Ishikawa (cell line): ENCODE data around the gene CALHM3.

Experiments
- CEBPB ChIP-seq: IDR thresholded peaks from 2 replicates; pipeline ENCODE4 v1.6.1; 2012
- CREB1 ChIP-seq: IDR thresholded peaks from 2 replicates; pipeline ENCODE4 v1.6.1; 2012; ENCODE audit warnings: low read depth
- EGR1 ChIP-seq: IDR thresholded peaks from 2 replicates; pipeline ENCODE4 v1.6.1; 2012
- EP300 ChIP-seq: IDR thresholded peaks from 2 replicates; pipeline ENCODE4 v1.6.1; 2012; ENCODE audit warnings: borderline replicate concordance
- FOXM1 ChIP-seq: IDR thresholded peaks from 2 replicates; pipeline ENCODE4 v1.6.1; 2012; ENCODE audit warnings: low read depth, borderline replicate concordance
- NFIC ChIP-seq: IDR thresholded peaks from 2 replicates; pipeline ENCODE4 v1.6.1; 2012
- RAD21 ChIP-seq: IDR thresholded peaks from 2 replicates; pipeline ENCODE4 v1.6.1; 2012; ENCODE audit warnings: low read depth
- TAF1 ChIP-seq: IDR thresholded peaks from 2 replicates; pipeline ENCODE4 v1.6.1; 2012; ENCODE audit warnings: low read depth, mild to moderate bottlenecking
- TCF12 ChIP-seq: IDR thresholded peaks from 2 replicates; pipeline ENCODE4 v1.6.1; 2012; ENCODE audit warnings: low read depth
- TEAD4 ChIP-seq: IDR thresholded peaks from 2 replicates; pipeline ENCODE4 v1.6.1; 2012
- YY1 ChIP-seq: IDR thresholded peaks from 2 replicates; pipeline ENCODE4 v1.6.1; 2012; ENCODE audit warnings: low read depth
- ZBTB7A ChIP-seq: IDR thresholded peaks from 2 replicates; pipeline ENCODE4 v1.6.1; 2012; ENCODE audit warnings: low read depth
- TF ChIP-seq, protein P1 (sequence below): IDR thresholded peaks from 2 replicates; pipeline ENCODE4 v1.6.1; 2012; ENCODE audit warnings: low read depth, mild to moderate bottlenecking
- TF ChIP-seq, protein P2 (sequence below): IDR thresholded peaks from 2 replicates; pipeline ENCODE4 v1.6.1; 2012
- TF ChIP-seq, protein P3 (sequence below): IDR thresholded peaks from 2 replicates; pipeline ENCODE4 v1.6.1; 2012

Gene CALHM3

GRCh38 chr10:103452506-103453230 lies 26.4 kb downstream of the CALHM3 start:
- TF ChIP-seq FOXM1: no peak
- TF ChIP-seq TEAD4: no peak
- no peak for TF ChIP-seq NFIC
- TF ChIP-seq, protein P1, sequence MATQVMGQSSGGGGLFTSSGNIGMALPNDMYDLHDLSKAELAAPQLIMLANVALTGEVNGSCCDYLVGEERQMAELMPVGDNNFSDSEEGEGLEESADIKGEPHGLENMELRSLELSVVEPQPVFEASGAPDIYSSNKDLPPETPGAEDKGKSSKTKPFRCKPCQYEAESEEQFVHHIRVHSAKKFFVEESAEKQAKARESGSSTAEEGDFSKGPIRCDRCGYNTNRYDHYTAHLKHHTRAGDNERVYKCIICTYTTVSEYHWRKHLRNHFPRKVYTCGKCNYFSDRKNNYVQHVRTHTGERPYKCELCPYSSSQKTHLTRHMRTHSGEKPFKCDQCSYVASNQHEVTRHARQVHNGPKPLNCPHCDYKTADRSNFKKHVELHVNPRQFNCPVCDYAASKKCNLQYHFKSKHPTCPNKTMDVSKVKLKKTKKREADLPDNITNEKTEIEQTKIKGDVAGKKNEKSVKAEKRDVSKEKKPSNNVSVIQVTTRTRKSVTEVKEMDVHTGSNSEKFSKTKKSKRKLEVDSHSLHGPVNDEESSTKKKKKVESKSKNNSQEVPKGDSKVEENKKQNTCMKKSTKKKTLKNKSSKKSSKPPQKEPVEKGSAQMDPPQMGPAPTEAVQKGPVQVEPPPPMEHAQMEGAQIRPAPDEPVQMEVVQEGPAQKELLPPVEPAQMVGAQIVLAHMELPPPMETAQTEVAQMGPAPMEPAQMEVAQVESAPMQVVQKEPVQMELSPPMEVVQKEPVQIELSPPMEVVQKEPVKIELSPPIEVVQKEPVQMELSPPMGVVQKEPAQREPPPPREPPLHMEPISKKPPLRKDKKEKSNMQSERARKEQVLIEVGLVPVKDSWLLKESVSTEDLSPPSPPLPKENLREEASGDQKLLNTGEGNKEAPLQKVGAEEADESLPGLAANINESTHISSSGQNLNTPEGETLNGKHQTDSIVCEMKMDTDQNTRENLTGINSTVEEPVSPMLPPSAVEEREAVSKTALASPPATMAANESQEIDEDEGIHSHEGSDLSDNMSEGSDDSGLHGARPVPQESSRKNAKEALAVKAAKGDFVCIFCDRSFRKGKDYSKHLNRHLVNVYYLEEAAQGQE: no peak
- no peak for TF ChIP-seq TCF12
- TF ChIP-seq ZBTB7A: no peak
- TF ChIP-seq, protein P2, sequence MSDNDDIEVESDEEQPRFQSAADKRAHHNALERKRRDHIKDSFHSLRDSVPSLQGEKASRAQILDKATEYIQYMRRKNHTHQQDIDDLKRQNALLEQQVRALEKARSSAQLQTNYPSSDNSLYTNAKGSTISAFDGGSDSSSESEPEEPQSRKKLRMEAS: no peak
- TF ChIP-seq, protein P3, sequence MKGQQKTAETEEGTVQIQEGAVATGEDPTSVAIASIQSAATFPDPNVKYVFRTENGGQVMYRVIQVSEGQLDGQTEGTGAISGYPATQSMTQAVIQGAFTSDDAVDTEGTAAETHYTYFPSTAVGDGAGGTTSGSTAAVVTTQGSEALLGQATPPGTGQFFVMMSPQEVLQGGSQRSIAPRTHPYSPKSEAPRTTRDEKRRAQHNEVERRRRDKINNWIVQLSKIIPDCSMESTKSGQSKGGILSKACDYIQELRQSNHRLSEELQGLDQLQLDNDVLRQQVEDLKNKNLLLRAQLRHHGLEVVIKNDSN: no peak
- no peak for TF ChIP-seq CREB1
- no peak for TF ChIP-seq TAF1

- no peak for TF ChIP-seq NFIC
- TF ChIP-seq ZBTB7A: no peak
- no peak for TF ChIP-seq TEAD4
- no peak for TF ChIP-seq EGR1
- no peak for TF ChIP-seq EP300
- TF ChIP-seq CEBPB: no peak
- TF ChIP-seq, protein P2: no peak
- TF ChIP-seq YY1: no peak
- no peak for TF ChIP-seq RAD21
- TF ChIP-seq, protein P3: no peak
- no peak for TF ChIP-seq TCF12
- no peak for TF ChIP-seq CREB1
- no peak for TF ChIP-seq FOXM1
- TF ChIP-seq, protein P1: no peak
- no peak for TF ChIP-seq TAF1
Measured at GRCh38 chr10:103451831-103452505, 27.1 kb downstream of the CALHM3 start, which contains the start of gene CALHM2. TSS of gene CALHM2 (minus strand) at chr10:103452370. CDS start at chr10:103449941, 2,429 bp downstream.

- TF ChIP-seq EP300: no peak
- 0 out of 2 replicates have a peak, but pooled peaks have one; percentile 17 for TF ChIP-seq EGR1
Measured at GRCh38 chr10:103451091-103451813, 27.8 kb downstream of the CALHM3 start.

DNA sequence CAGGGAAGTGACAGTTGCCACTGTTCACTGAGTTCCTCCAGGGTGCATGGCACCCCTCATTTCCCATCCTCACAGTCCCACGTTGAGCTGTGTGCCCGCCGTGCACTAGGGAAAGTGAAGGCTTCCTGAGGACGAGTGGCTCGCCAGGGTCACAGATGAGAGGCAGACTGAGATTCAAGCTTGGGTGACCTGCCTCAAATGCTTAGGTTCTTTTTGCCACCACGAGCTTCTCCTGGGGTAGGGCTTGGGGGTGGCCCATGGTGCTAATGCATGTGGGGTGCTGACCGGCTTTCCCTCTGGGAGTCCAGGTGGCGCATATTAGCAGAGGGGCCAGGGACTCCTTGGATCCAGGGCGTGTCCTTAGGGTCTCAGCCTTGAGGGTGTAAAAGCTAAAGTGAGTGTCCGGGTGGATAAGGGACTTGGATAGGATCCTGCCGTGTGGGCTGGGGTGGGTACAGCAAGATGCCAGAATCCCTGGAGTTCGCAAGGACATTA lies 28.8 kb downstream of the CALHM3 start:
- TF ChIP-seq RAD21 (no peak), NFIC (no peak), TCF12 (no peak), TAF1 (no peak), CREB1 (no peak), YY1 (no peak), EGR1 (no peak), ZBTB7A (no peak), TEAD4 (no peak), CEBPB (no peak), EP300 (no peak), FOXM1 (no peak)
- TF ChIP-seq, protein P3: no peak
- TF ChIP-seq, protein P2: no peak
- TF ChIP-seq, protein P1: no peak
